Aorta (tissue), 5 donors: ENCODE data around the gene MOV10L1. TPM values are rescaled to one million over a fixed set of nuclear protein-coding genes. Genes with fewer than 3 reads are reported as not detected.

Experiments
- ATAC-seq: fragments of 200-7000 bp; cut with Tn5 transposase; one replicate; pipeline ENCODE4 v1.9.1; 2022; ENCODE audit warnings: moderate library complexity; ENCODE audit not compliant: low FRiP score
- DNase-seq, 2 donors: peaks; one replicate each; pipeline ENCODE4 v3.0.0-alpha.2; 2020
- H3K27ac ChIP-seq, 2 donors: one replicate each; pipeline ENCODE4 v1.5.1; 2013; ENCODE audit warnings: low read length in 2 of 2, mild to moderate bottlenecking in 2 of 2, moderate library complexity in 2 of 2, control low read depth in 1 of 2, inconsistent platforms in 1 of 2, low read depth in 1 of 2
- H3K27me3 ChIP-seq, 2 donors: one replicate each; pipeline ENCODE4 v1.6.1; 2013; ENCODE audit warnings: control low read depth in 1 of 2, low read length in 1 of 2, mild to moderate bottlenecking in 1 of 2, moderate library complexity in 1 of 2; ENCODE audit not compliant: insufficient read depth in 2 of 2, control insufficient read depth in 1 of 2
- H3K36me3 ChIP-seq, 2 donors: one replicate each; pipeline ENCODE4 v1.6.1; 2013; ENCODE audit warnings: control low read depth in 1 of 2, low read length in 1 of 2, mild to moderate bottlenecking in 1 of 2; ENCODE audit not compliant: insufficient read depth in 2 of 2, control insufficient read depth in 1 of 2
- H3K4me1 ChIP-seq, 2 donors: one replicate each; pipeline ENCODE4 v1.6.1; 2013; ENCODE audit warnings: low read length in 2 of 2, control low read depth in 1 of 2, mild to moderate bottlenecking in 1 of 2, moderate library complexity in 1 of 2; ENCODE audit not compliant: insufficient read depth in 2 of 2, control insufficient read depth in 1 of 2
- H3K4me3 ChIP-seq, 2 donors: one replicate each; pipeline ENCODE4 v1.5.1; 2013; ENCODE audit warnings: low read length in 2 of 2, control low read depth in 1 of 2, mild to moderate bottlenecking in 1 of 2
- H3K9me3 ChIP-seq: one replicate; pipeline ENCODE4 v1.6.1; 2013; ENCODE audit warnings: mild to moderate bottlenecking, low read length; ENCODE audit not compliant: control insufficient read depth
- WGBS, 2 donors: extraction: QIAGEN DNeasy Blood & Tissue Kit; methylation state at CpG; one replicate each; pipeline ENCODE4 v1.1.7; 2013; 5-methylcytosine and 5-hydroxymethylcytosine counted together
- intact Hi-C, 2 donors: fragments of 100-400 bp; cut with DNase I; formaldehyde crosslinking; loops; one replicate each; pipeline versions ENCODE4 v1.14.2 to v1.15.0; 2022
- polyA plus RNA-seq, 2 donors: library from polyadenylated mRNA; stranded (reverse); fragments of 200-250 nt; gene quantifications; one replicate each; pipeline ENCODE4 v1.2.3, GENCODE V29; 2013
- total RNA-seq, 2 donors: library from RNA; stranded (reverse); fragmentation: NEBNext Ultra II Directional; extraction: Animal tissue kit (Norgen Biotek cat#: 25700); gene quantifications; one replicate each; pipeline ENCODE4 v1.2.1, GENCODE V29; 2021
- donor health status: healthy with polysubstance abuse.
- donor health status: Bipolar disorder and iron deficiency.
- donor health status: DM: no; HTN: no; CAD: no.
- donor health status: DM: no; HTN: no; CAD: no.
- donor health status: DM: yes; HTN: yes; CAD: no.

Gene MOV10L1
- total and polyA plus RNA-seq, 4 donors = 0.10 to 4.2 (median 2.4) TPM

- no peaks in the 10 kb centered on the region for H3K36me3 ChIP-seq
- WGBS, 2 donors = 80% methylated on average over 17 of the region's 17 CpGs
These were observed 15.8 kb upstream of the MOV10L1 start for GRCh38 chr22:50074056-50074455.

GRCh38 chr22:50074551-50075530, 15.0 kb upstream of the MOV10L1 start:
- Histone ChIP-seq H3K27ac (no peak overlapping the region), H3K4me3 (no peak overlapping the region), H3K9me3 (no peaks in the 10 kb centered on the region), H3K36me3 (no peaks in the 10 kb centered on the region), H3K27me3 (no peaks in the 10 kb centered on the region), H3K4me1 (no peaks in the 10 kb centered on the region)
- ATAC-seq (no peak), DNase-seq (peak in 1 of 2 donors; percentile 62)
- WGBS, 2 donors = 85 to 91% methylated on average over 32 of the region's 32 CpGs
- intact Hi-C loops = loop anchor here in 1 of 2 donors (2.0 kb wide), 1 partner anchor 34 kb away; no protein-coding TSS in a partner anchor

More at GRCh38 chr22:50074056-50074455, 15.8 kb upstream of the MOV10L1 start:
- no peak for ATAC-seq
- intact Hi-C loops = loop anchor here in 1 of 2 donors (2.0 kb wide), 1 partner anchor 33 kb away; no protein-coding TSS in a partner anchor
- DNase-seq = peak in 1 of 2 donors; percentile 63
- no peak overlapping the region for H3K27ac ChIP-seq
- H3K4me1 ChIP-seq = no peaks in the 10 kb centered on the region
- H3K9me3 ChIP-seq = no peaks in the 10 kb centered on the region
- H3K27me3 ChIP-seq = no peaks in the 10 kb centered on the region
- H3K4me3 ChIP-seq = no peak overlapping the region

GRCh38 chr22:50076646-50077535, 12.9 kb upstream of the MOV10L1 start:
- ATAC-seq = no peak
- WGBS, 2 donors = 77 to 79% methylated on average over 43 of the region's 43 CpGs
- intact Hi-C loops = no loop called here
- DNase-seq = peak; percentile 24 to 70
- H3K9me3 ChIP-seq = no peaks in the 10 kb centered on the region
- H3K4me1 ChIP-seq = no peaks in the 10 kb centered on the region
- H3K27ac ChIP-seq = no peak overlapping the region
- no peaks in the 10 kb centered on the region for H3K27me3 ChIP-seq
- H3K36me3 ChIP-seq = no peaks in the 10 kb centered on the region
- no peak overlapping the region for H3K4me3 ChIP-seq

- H3K4me1 ChIP-seq = no peaks in the 10 kb centered on the region
- H3K9me3 ChIP-seq = no peaks in the 10 kb centered on the region
- no peaks in the 10 kb centered on the region for H3K36me3 ChIP-seq
- 96 to 97% methylated on average over 13 of the region's 13 CpGs for WGBS, 2 donors
- intact Hi-C loops = no loop called here
- H3K27ac ChIP-seq = no peak overlapping the region
- H3K27me3 ChIP-seq = no peaks in the 10 kb centered on the region
- no peak for ATAC-seq
- H3K4me3 ChIP-seq = no peak overlapping the region
- DNase-seq = peak; percentile 9 to 67
These were observed 11.6 kb upstream of the MOV10L1 start for GRCh38 chr22:50078246-50078645.

DNA sequence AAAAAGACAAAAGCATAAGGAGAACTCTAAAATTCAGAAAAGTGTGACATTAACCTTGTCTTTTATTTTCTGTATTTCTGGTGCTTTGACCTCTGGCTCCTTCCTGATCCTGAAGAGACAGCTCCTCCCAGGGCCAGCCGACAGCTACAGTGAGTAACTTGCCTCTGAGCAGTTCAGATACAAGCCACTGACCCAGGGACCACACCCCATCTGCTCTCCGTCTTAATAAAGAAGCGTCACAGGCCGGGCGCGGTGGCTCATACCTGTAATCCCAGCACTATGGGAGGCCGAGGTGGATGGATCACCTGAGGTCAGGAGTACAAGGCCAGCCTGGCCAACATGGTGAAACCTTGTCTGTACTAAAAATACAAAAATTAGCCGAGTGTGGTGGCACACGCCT, 11.0 kb upstream of the MOV10L1 start:
- 95 to 97% methylated on average over 9 of the region's 9 CpGs for WGBS, 2 donors

GRCh38 chr22:50080077-50080465, 9.7 kb upstream of the MOV10L1 start:
- Histone ChIP-seq H3K4me1 (no peaks in the 10 kb centered on the region), H3K9me3 (no peaks in the 10 kb centered on the region), H3K4me3 (no peak overlapping the region), H3K27ac (no peak overlapping the region), H3K27me3 (no peaks in the 10 kb centered on the region), H3K36me3 (no peaks in the 10 kb centered on the region)
- ATAC-seq = no peak
- intact Hi-C loops = no loop called here
- peak in 1 of 2 donors; percentile 58 for DNase-seq
- WGBS, 2 donors = 79 to 84% methylated on average over 13 of the region's 13 CpGs

More for the DNA sequence above, 11.0 kb upstream of the MOV10L1 start:
- DNase-seq (peak; percentile 12 to 39), ATAC-seq (no peak)
- H3K27ac ChIP-seq = no peak overlapping the region
- H3K27me3 ChIP-seq = no peaks in the 10 kb centered on the region
- H3K4me1 ChIP-seq = no peaks in the 10 kb centered on the region
- no peaks in the 10 kb centered on the region for H3K36me3 ChIP-seq
- intact Hi-C loops = no loop called here
- no peaks in the 10 kb centered on the region for H3K9me3 ChIP-seq
- H3K4me3 ChIP-seq = no peak overlapping the region

- intact Hi-C loops = no loop called here
- ATAC-seq (no peak), DNase-seq (peak in 1 of 2 donors; percentile 64)
- Histone ChIP-seq H3K27me3 (no peaks in the 10 kb centered on the region), H3K4me3 (no peak overlapping the region), H3K4me1 (no peaks in the 10 kb centered on the region), H3K9me3 (no peaks in the 10 kb centered on the region), H3K27ac (no peak overlapping the region), H3K36me3 (no peaks in the 10 kb centered on the region)
- 93 to 94% methylated on average over 27 of the region's 27 CpGs for WGBS, 2 donors
These were observed 8.2 kb upstream of the MOV10L1 start for GRCh38 chr22:50081426-50082196.

GRCh38 chr22:50082197-50082715, 7.5 kb upstream of the MOV10L1 start:
- ATAC-seq = no peak
- WGBS, 2 donors = 66 to 69% methylated on average over 18 of the region's 18 CpGs
- Histone ChIP-seq H3K9me3 (no peaks in the 10 kb centered on the region), H3K27me3 (no peaks in the 10 kb centered on the region), H3K4me3 (no peak overlapping the region), H3K27ac (no peak overlapping the region), H3K36me3 (no peaks in the 10 kb centered on the region), H3K4me1 (no peaks in the 10 kb centered on the region)
- DNase-seq = peak in 1 of 2 donors; percentile 69
- intact Hi-C loops = no loop called here
